Parathyroid adenoma (tissue), 2 donors: ENCODE measurements around the gene BCL2L1.

Experiments
- H2AFZ ChIP-seq: fragments of 300-600 bp; sonication (generic); one replicate; pipeline ENCODE4 v1.7.0; 2017; ENCODE audit warnings: antibody characterized with exemption, mild to moderate bottlenecking
- H3K27ac ChIP-seq: fragments of 300-600 bp; sonication (generic); one replicate; pipeline ENCODE4 v1.7.0; 2017
- H3K27me3 ChIP-seq: fragments of 300-600 bp; sonication (generic); one replicate; pipeline ENCODE4 v1.7.0; 2017; ENCODE audit warnings: low read length; ENCODE audit not compliant: control insufficient read depth, insufficient read depth
- H3K36me3 ChIP-seq: fragments of 300-600 bp; sonication (generic); one replicate; pipeline ENCODE4 v1.7.0; 2017; ENCODE audit warnings: low read length; ENCODE audit not compliant: control insufficient read depth, insufficient read depth
- H3K4me1 ChIP-seq: fragments of 300-600 bp; sonication (generic); one replicate; pipeline ENCODE4 v1.7.0; 2017; ENCODE audit warnings: control low read depth
- H3K4me2 ChIP-seq: fragments of 300-600 bp; sonication (generic); one replicate; pipeline ENCODE4 v1.7.0; 2017; ENCODE audit warnings: low read length
- H3K4me3 ChIP-seq: fragments of 300-600 bp; sonication (generic); one replicate; pipeline ENCODE4 v1.7.0; 2017; ENCODE audit warnings: low read depth, low read length
- H3K79me2 ChIP-seq: fragments of 300-600 bp; sonication (generic); one replicate; pipeline ENCODE4 v1.7.0; 2017; ENCODE audit warnings: control low read depth
- H3K9ac ChIP-seq: fragments of 300-600 bp; sonication (generic); one replicate; pipeline ENCODE4 v1.7.0; 2017; ENCODE audit warnings: mild to moderate bottlenecking
- H3K9me3 ChIP-seq: fragments of 300-600 bp; sonication (generic); one replicate; pipeline ENCODE4 v1.7.0; 2017; ENCODE audit warnings: low read length; ENCODE audit not compliant: control insufficient read depth
- CTCF ChIP-seq: fragments of 300-600 bp; sonication (generic); IDR thresholded peaks from one replicate; pipeline ENCODE4 v1.7.0; 2017; ENCODE audit warnings: antibody characterized with exemption, mild to moderate bottlenecking
- donor health status: primary hyperparathyroidism.

BCL2L1 gene

GRCh38 chr20:31693987-31694661 is 28.5 kb downstream of the BCL2L1 start:
- no peak overlapping the region for H3K27ac ChIP-seq
- H3K36me3 ChIP-seq, result no peaks in the 10 kb centered on the region
- TF ChIP-seq CTCF, result no peak
- H3K79me2 ChIP-seq, result peaks cover 37% of the 10 kb centered on the region
- no peaks in the 10 kb centered on the region for H3K27me3 ChIP-seq
- no peak overlapping the region for H3K4me2 ChIP-seq
- H3K4me1 ChIP-seq, result peaks cover 17% of the 10 kb centered on the region
- no peak overlapping the region for H3K4me3 ChIP-seq
- H2AFZ ChIP-seq, result no peak overlapping the region
- H3K9me3 ChIP-seq, result no peaks in the 10 kb centered on the region
- H3K9ac ChIP-seq, result no peak overlapping the region

DNA sequence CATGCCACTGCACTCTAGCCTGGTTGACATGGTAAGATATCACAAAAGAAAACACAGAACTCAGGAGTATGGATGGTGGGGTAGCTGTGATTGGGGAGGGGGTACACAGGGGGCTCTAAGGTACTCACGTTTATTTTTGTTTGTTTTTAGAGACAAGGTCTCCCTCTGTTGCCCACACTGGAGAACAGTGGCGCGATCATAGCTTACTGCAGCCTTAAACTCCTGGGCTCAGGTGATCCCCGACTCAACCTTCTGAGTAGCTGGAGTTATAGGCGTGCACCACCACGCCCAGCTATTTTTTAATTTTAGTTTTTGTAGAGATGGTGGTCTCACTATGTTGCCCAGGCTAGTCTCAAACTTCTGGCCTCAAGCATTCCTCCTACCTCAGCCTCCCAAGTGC is 29.3 kb downstream of the BCL2L1 start:
- Histone ChIP-seq H3K36me3 (no peaks in the 10 kb centered on the region), H3K9ac (no peak overlapping the region), H3K4me2 (no peak overlapping the region), H2AFZ (no peak overlapping the region), H3K4me3 (no peak overlapping the region), H3K79me2 (peaks cover 34% of the 10 kb centered on the region), H3K27ac (no peak overlapping the region), H3K4me1 (peaks cover 12% of the 10 kb centered on the region), H3K9me3 (no peaks in the 10 kb centered on the region), H3K27me3 (no peaks in the 10 kb centered on the region)
- TF ChIP-seq CTCF, result no peak

DNA sequence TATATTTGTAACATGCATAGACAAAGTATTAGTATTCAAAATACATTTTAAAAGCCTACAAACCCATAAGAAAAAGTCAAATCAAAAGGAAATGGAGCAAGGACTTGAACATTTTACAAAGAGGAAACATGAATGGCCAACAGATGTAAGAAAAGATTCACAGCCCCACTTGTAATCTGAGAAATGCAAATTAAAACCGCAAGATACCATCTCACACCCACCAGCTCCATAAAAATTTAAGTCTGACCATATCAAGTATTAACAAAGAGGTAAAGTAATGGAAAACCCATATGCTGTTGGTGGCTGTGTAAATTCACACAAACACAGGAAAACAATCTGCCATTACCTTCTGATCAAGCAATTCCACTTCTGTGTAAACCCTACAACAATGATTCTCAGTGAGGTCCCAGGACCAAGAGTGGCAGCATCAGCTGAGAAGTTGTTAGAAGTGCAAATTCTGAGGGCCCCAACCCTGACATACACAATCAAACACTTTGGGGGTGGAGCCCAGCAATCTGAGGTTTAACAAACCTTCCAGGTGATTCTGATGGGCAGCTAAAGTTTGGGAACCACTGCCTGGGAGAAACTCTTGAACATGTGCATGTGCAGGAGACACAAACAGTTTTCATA is 30.9 kb downstream of the BCL2L1 start:
- Histone ChIP-seq H3K9ac (no peak overlapping the region), H3K27me3 (no peaks in the 10 kb centered on the region), H3K36me3 (no peaks in the 10 kb centered on the region), H3K9me3 (no peaks in the 10 kb centered on the region), H3K4me1 (peaks cover 12% of the 10 kb centered on the region), H3K79me2 (peaks cover 27% of the 10 kb centered on the region), H3K4me2 (no peak overlapping the region), H2AFZ (no peak overlapping the region), H3K4me3 (no peak overlapping the region), H3K27ac (no peak overlapping the region)
- TF ChIP-seq CTCF, result no peak

- no peak overlapping the region for H3K27ac ChIP-seq
Observed at GRCh38 chr20:31690124-31690666, 32.5 kb downstream of the BCL2L1 start.

More at GRCh38 chr20:31690124-31690666, 32.5 kb downstream of the BCL2L1 start:
- Histone ChIP-seq H3K27me3 (no peaks in the 10 kb centered on the region), H3K79me2 (peaks cover 18% of the 10 kb centered on the region), H3K9me3 (no peaks in the 10 kb centered on the region), H3K4me2 (no peak overlapping the region), H3K4me3 (no peak overlapping the region), H3K9ac (no peak overlapping the region), H3K36me3 (no peaks in the 10 kb centered on the region), H2AFZ (no peak overlapping the region), H3K4me1 (peaks cover 18% of the 10 kb centered on the region)
- no peak for TF ChIP-seq CTCF
